Measurements from ENCODE around the gene UTF1. TPM values are rescaled to one million over a fixed set of nuclear protein-coding genes. Genes with fewer than 3 reads are reported as not detected.
A peak's percentile ranks its signal among the peaks of the same experiment; 100 is the strongest.

UTF1 gene
- total RNA-seq, 1 donor from 2014 or later = not detected

GRCh38 chr10:133245439-133246235 is 15.6 kb downstream of the UTF1 start:
- Mint-ChIP-seq H3K9me3 (no peaks in the 10 kb centered on the region), H3K27ac (ENCODE audit: unreplicated experiment) (no peak overlapping the region), H3K4me1 (peaks cover 14% of the 10 kb centered on the region), H3K36me3 (ENCODE audit: low read depth) (no peaks in the 10 kb centered on the region), H3K4me3 (no peak overlapping the region), H3K27me3 (ENCODE audit: low read depth) (peaks cover 34% of the 10 kb centered on the region)
- TF ChIP-seq CTCF (conservative IDR thresholded peaks at IDR 0.05) = no peak
- DNase-seq (ENCODE audit: low read depth, low spot score) = no peak

GRCh38 chr10:133246236-133246626 is 16.2 kb downstream of the UTF1 start:
- Mint-ChIP-seq H3K36me3 (ENCODE audit: low read depth) (no peaks in the 10 kb centered on the region), H3K27ac (ENCODE audit: unreplicated experiment) (no peak overlapping the region), H3K27me3 (ENCODE audit: low read depth) (peaks cover 28% of the 10 kb centered on the region), H3K9me3 (no peaks in the 10 kb centered on the region), H3K4me3 (no peak overlapping the region), H3K4me1 (peaks cover 14% of the 10 kb centered on the region)
- no peak for TF ChIP-seq CTCF (conservative IDR thresholded peaks at IDR 0.05)
- no peak for DNase-seq (ENCODE audit: low read depth, low spot score)

GRCh38 chr10:133247681-133248333 is 17.8 kb downstream of the UTF1 start:
- Mint-ChIP-seq H3K36me3 (ENCODE audit: low read depth) (no peaks in the 10 kb centered on the region), H3K4me3 (no peak overlapping the region), H3K27ac (ENCODE audit: unreplicated experiment) (no peak overlapping the region), H3K9me3 (no peaks in the 10 kb centered on the region), H3K27me3 (ENCODE audit: low read depth) (peaks cover 17% of the 10 kb centered on the region), H3K4me1 (peaks cover 14% of the 10 kb centered on the region)
- no peak for DNase-seq (ENCODE audit: low read depth, low spot score)
- no peak for TF ChIP-seq CTCF (conservative IDR thresholded peaks at IDR 0.05)

- Mint-ChIP-seq H3K9me3 (no peaks in the 10 kb centered on the region), H3K36me3 (ENCODE audit: low read depth) (no peaks in the 10 kb centered on the region), H3K4me3 (no peak overlapping the region), H3K4me1 (peaks cover 10% of the 10 kb centered on the region), H3K27ac (ENCODE audit: unreplicated experiment) (no peak overlapping the region), H3K27me3 (ENCODE audit: low read depth) (peaks cover 12% of the 10 kb centered on the region)
- no peak for DNase-seq (ENCODE audit: low read depth, low spot score)
- no peak for TF ChIP-seq CTCF (conservative IDR thresholded peaks at IDR 0.05)
Measured at GRCh38 chr10:133248334-133248715, 18.3 kb downstream of the UTF1 start.

- Mint-ChIP-seq H3K36me3 (ENCODE audit: low read depth) (no peaks in the 10 kb centered on the region), H3K4me3 (no peak overlapping the region), H3K4me1 (peaks cover 10% of the 10 kb centered on the region), H3K27me3 (ENCODE audit: low read depth) (peaks cover 12% of the 10 kb centered on the region), H3K9me3 (no peaks in the 10 kb centered on the region), H3K27ac (ENCODE audit: unreplicated experiment) (no peak overlapping the region)
- peak; percentile 12 for TF ChIP-seq CTCF (conservative IDR thresholded peaks at IDR 0.05)
- DNase-seq (ENCODE audit: low read depth, low spot score) = no peak
Measured at GRCh38 chr10:133249094-133249780, 19.2 kb downstream of the UTF1 start.

All from neural crest cell (in vitro differentiated cells).